HG03460 (cell line): ENCODE results near the gene NAA60.
"Not testable (repeated sequence)": the region's sequence is repeated elsewhere in the genome, so short reads cannot be mapped to it uniquely, and the experiment has no call there.

Experiments used
- ATAC-seq: cut with Tn5 transposase; IDR thresholded peaks from one replicate; pipeline ENCODE4 v1.9.1; 2021; ENCODE audit not compliant: unreplicated experiment

Gene NAA60

DNA sequence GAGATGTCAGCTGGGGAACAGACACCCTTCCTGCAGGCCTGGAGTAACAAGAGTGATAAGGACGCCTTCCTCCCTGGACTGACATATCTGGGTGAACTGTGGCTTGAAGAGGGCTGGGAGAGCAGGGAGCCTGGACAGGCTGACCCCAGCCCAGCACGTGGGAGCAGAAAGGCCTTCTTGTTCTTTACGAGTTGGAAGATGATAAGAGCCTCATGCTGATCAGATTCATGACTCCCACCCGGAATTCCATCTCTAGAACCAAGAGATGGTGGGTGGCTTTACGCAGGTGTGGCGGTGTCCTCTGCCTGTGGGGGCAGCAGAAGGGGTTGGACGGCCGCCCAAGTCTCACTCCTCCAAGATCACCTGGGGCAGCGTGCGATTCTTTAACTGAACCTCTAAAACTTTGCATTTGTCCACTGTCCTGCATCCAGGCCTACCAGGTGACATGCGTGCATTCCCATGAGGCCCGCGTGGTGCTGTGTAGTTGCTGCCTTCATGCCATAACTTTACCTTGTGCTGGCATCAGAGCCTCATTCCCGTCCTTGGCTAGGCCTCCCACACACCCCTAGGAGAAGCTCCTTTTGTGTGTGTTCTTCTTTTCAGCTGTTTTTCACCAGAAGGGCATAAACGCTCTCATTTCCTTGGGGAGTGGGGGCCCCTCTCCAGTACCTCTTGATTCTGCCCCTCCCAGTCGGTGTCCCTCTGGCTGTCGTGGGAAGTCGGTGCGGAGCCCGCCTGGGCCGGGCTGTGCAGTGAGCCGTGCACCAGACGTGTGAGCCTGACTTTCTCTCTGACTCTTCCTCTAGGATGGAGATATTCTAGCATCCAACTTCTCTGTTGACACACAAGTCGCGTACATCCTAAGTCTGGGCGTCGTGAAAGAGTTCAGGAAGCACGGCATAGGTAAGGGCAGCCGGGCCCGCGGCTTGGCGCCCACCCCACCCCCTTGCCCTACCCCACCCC lies 38.5 kb downstream of the NAA60 start:
- ATAC-seq: no peak

DNA sequence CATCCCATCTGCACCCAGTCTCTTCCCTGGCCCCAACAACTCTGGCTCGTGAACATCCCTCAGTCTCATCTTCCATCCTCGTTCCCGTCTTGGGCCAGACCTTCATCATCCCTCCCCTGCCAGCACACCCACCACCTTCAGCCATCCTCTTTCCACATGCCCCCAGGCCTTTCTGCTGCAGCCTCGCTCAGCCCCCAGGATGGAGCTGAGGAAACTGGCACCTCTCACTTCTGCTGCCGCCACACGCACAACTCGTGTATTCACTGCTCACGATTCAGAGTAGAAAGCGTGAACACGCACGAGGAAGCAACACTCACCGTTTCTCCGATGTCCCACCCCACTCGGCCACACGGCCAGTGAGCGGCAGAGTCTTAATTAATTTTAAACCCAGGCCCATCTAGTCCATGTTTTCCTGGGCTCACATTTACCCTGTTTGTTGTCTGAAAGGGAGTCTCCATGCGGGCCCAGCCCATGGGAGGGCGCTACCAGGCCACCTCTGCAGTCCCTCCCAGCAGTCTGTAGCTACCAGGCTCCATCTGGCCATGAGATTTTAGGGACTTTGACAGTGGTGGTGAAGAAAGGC lies 39.3 kb downstream of the NAA60 start:
- ATAC-seq: no peak

DNA sequence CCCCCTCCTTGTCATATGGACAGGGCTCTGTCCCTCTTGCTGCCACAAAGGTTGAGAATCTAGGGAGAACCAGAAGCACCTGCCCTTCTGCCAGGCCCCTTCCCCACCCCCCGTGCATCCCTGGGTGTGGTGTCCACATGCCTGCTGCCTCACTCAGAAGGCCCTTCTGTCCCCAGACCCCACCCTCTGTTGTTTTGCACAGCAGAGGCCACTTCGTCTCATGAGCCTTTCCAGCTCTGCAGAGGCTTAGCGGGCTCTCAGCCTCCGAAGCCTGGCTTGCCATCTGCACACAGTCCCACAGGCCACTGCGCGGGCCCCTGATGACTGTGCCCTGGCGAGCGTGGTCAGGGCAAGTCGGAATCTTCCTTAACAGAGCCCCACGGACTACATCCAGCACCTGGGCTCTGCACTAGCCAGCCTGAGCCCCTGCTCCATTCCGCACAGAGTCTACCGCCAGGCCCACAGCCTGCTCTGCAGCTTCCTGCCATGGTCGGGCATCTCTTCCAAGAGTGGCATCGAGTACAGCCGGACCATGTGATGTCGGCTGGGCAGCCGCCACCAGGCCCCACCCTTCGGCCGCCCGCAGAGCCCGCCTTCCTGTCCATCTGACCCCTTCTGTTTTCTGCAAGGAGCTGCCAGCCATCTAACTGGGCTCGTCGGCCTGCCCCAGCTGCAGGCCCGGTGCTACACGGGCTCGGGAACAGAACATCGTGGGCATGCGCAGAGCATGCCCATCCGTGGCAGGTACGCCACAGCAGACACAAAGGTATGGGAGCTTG lies 41.0 kb downstream of the NAA60 start:
- no peak for ATAC-seq

DNA sequence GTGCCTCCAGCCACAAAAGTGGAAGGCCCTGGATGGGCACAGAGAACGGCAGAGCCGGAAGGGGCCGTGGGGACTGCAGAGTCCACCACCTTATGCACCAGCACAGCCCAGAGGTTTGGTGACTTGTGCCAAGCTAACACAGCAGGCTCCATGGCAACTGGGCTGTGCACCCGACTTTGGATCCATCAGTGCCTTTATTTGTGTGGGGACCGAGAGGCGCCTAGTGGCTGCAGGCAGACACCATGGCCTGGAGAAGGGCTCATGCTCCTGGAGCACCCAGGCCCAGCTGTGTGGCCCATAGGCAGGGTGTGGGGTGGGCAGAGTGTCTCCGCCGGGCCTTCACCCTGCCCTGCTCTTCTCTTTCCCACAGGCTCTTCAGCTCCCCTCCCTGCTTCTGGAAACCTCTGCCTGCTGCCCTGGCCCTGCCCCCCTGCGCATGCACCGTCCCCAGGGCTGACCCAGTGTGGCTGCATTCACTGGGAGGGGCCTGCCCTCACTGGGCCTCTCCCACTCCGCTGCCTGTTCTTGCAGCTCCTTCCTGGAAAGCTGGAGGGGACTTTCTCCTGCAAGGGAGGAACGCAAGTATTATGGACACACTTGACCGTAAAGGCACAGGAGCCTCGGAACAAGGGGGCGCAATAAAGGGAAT lies 41.7 kb downstream of the NAA60 start:
- ATAC-seq: no peak

DNA sequence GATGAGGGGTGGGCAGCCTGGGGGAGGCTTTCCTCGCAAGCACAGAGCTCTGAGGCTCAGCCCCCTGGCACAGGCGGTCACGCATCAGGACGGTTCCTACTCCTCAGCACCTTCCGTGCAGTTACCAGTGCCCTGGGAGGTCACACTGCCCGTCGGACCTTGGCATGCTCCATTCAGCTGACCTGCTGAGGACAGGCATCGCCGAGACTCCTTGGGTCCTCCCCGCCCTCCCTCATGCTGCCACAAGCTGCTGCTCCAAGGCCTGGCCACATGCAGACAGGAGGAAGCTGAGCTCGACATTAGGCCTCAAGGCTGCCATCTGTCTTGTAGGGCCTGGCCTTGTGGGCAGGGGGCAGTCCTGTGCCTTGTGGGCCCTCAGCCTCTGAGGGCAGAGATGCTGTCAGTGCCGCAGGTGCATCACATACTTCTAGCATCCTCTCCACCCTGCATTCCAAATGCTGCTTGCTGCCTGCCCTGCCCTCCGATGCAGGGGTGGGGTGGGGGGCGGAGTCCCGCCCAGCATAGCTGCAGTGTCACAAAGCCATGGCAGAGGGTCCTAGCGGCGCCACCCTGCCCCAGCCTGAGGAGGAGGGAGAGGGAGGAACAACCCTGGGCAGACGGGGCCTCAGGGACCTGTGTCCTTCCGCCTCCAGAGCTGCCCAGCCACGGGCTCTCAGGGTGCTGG lies 42.5 kb downstream of the NAA60 start:
- no peak for ATAC-seq

DNA sequence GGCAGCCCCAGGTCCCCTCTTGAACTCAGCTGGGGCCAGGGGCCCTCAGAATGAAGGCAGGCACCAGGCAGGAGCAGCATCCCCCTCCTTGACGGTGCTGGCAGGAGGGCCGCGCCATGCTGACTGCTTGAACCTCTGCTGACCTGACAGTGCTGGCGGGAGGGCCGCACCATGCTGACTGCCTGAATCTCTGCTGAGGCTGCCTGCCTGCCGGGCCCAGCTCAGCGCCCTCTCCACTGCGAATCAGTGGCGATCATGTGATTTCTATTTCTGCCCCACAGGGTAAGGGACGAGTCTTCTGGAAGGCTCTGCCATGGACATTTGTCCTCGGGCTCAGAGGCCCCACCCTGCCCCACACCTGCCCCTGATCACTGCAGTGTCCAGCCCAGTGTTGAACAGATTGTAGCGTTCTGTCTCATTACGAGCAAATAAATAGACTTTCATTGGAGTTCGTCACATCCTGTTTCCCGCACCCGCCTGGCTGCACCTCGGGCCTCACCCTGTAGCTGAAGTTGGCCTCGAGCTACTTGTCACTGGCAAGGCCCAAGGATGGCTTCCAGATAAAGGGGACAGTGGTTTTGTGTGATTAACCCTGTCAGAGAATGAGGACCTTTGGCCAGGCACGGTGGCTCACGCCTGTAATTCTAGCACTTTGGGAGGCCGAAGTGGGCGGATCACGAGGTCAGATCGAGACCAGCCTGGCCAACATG lies 43.2 kb downstream of the NAA60 start:
- ATAC-seq: no peak

GRCh38 chr16:3487521-3488410 lies 44.3 kb downstream of the NAA60 start:
- no peak for ATAC-seq

GRCh38 chr16:3488801-3489200 lies 45.3 kb downstream of the NAA60 start:
- ATAC-seq: no peak

DNA sequence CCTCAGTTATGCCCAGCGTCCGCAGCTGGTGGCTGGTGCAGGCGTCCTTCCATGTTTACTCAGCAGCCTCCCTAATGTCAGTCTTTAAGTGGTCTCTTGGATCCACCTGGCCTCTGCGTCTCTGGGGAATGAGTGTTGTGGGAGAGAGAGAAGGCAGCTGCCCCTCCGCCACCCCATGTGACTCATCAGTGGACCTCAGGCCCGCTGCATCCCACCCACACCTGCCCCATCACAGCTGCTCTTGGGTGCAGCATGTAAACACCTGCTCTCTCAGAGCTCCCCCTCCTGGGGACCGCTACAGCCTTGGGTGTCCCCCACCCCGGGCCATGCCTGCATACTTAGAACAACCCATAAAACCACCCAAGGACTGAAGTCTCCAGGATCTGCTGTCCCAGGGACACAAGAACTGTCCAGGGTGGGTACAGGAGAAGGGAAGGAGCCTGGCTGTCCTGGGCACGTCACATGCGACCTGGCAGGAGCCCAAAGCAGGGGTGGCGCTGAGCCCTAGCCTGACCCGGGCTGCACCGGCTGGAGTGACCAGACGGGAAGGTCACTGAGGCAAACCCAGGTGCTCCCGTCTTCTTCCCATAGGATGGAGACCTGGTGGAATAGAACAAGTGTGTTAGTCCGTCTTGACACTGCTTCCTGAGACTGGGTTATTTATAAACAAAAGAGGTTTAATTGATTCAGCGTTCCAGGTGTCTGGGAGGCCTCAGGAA lies 47.6 kb downstream of the NAA60 start:
- no peak for ATAC-seq

DNA sequence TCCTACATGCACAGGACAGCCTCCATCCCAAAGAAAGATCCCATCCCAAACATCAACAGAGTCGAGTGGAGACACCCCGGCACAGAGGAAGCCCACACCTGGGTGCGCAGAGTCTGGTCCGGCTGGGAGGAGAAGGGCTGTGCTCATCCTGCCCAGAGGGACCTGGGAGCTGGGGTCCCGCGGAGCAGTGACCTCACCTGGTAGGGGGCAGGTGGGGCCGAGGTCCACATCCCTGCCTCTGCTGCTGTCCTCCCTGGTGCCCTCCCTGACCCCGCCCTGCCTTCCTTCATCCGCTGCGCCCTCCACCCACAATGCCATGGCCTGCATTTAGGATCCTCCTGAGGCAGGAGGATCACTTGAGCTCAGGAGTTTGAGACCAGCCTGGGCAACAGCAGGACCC lies 48.9 kb downstream of the NAA60 start:
- ATAC-seq: no peak

DNA sequence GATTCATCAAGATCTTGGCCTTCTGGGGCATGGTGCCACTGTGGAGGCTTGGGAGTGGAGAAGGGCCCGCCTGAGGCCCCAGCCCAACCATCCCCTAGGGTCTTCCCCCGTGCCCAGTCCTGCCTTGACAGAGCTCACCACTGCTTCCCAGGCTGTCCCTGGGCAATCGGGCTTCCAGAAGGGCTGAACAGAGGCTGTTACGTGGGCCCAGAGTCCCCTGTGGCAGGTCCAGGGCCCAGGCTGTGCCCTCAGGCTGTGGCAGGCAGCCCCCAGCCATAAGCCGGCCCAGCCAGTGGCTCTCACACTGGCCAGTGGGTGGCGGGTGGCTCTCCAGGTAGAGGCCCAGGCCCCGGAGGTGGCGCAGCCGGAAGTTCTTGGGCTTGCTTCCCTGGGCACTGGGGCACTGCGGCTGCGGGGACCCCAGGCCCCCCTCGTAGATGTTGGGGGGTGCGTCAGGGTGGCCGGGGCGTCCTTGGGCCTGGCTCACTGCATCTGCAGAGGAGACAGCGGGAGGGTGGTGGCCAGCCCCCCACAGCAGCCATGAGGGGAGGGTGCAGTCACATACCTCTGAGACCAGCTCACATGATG lies 51.0 kb downstream of the NAA60 start:
- no peak for ATAC-seq

DNA sequence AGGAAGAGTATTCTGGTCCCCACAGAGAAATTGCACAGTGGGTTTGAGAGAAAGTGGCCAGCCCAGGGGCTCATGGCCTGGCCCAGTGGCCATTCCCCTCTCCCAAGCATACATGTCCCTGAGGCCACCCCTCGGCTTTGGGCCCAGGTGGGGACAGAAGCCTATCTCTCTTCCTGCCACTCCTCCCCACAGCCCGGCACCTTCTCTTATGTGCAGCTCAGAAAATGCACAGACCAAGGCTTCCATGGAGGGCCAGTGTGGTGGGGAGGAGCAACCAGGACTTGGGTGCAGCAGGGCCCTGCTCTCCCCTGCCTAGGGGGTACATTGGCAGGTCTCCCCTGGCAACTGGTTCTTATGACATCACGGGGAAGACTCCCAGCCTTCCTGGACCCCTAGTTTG lies 51.7 kb downstream of the NAA60 start, which contains the start of gene C16orf90:
C16orf90 (minus strand) TSS at position 314 of the 400 bp plus-strand sequence; CDS start at position 246, 68 bp downstream.
- ATAC-seq: no peak

DNA sequence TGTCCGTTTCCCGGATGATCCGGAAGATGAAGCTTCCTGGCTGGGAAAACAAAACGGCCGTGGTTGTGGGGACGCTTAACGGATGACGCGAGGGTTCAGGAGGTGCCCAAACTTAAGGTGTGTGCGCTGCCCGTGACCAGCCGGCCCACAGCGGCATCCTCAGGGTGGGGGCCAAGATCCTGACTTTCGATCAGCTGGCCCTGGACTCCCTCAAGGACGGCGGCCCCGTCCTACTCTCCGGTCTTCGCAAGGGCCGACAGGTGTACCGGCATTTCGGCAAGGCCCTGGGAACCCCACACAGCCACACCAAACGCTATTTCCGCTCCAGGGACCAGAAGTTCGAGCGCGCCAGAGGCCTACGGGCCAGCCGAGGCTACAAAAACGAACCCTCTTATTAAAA lies 52.9 kb downstream of the NAA60 start:
- ATAC-seq: no peak

GRCh38 chr16:3497771-3498170 lies 54.3 kb downstream of the NAA60 start:
- ATAC-seq: no peak

- ATAC-seq: no peak
These were observed 55.5 kb downstream of the NAA60 start for GRCh38 chr16:3498988-3499387.

DNA sequence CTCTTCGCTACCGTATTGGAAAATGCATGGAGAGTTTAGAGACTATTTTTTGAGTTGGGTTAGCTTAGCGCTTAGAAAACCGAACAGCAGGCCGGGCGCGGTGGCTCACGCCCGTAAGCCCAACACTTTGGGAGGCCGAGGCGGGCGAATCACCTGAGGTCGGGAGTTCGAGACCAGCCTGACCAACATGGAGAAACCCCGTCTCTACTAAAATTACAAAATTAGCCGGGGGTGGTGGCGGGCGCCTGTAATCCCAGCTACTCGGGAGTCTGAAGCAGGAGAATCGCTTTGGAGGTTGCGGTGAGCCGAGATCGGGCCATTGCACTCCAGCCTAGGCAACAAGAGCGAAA lies 57.9 kb downstream of the NAA60 start:
- not testable (repeated sequence) for ATAC-seq

GRCh38 chr16:3501783-3502400 lies 58.4 kb downstream of the NAA60 start:
- no peak for ATAC-seq
